K562 (cell line): ENCODE results near the gene ABT1. TPM values are rescaled to one million over a fixed set of nuclear protein-coding genes. Genes with fewer than 3 reads are reported as not detected.

Experiments
- CC2D1A ChIP-seq: fragments of 450-650 bp; IDR thresholded peaks from 2 replicates; pipeline ENCODE4 v1.6.1; 2017; ENCODE audit warnings: mild to moderate bottlenecking
- E2F4 ChIP-seq: sonication (generic); formaldehyde crosslinking; IDR thresholded peaks from 2 replicates; pipeline ENCODE4 v1.8.0; 2022; ENCODE audit warnings: mild to moderate bottlenecking, low read depth, missing genetic modification reagents
- KLF16 ChIP-seq: IDR thresholded peaks from 2 replicates; pipeline ENCODE4 v1.6.1; 2016; ENCODE audit warnings: antibody characterized with exemption
- MEF2A ChIP-seq: IDR thresholded peaks from 2 replicates; pipeline ENCODE4 v1.6.1; 2011; ENCODE audit warnings: low read depth, mild to moderate bottlenecking, low read length, moderate library complexity; ENCODE audit not compliant: control insufficient read depth
- SREBF1 ChIP-seq: fragments of 150-350 bp; IDR thresholded peaks from 2 replicates; pipeline ENCODE4 v1.6.1; 2014; ENCODE audit warnings: antibody characterized with exemption, low read depth, low read length, borderline replicate concordance
- SRSF3 ChIP-seq: fragments of 200-400 bp; formaldehyde crosslinking; IDR thresholded peaks from 2 replicates; pipeline ENCODE4 v1.6.1; 2016; ENCODE audit warnings: mild to moderate bottlenecking, low read length, moderate library complexity; ENCODE audit not compliant: insufficient read depth
- TAF15 ChIP-seq: fragments of 200-400 bp; formaldehyde crosslinking; IDR thresholded peaks from 2 replicates; pipeline ENCODE4 v1.6.1; 2017; ENCODE audit warnings: mild to moderate bottlenecking, low read depth, low read length, moderate library complexity
- TEAD1 ChIP-seq, 2 experiments: fragments of 450-650 bp in 1 of 2; sonication (generic) in 1 of 2; formaldehyde crosslinking; IDR thresholded peaks; 2 replicates each; pipeline versions ENCODE4 v1.4.0 to v1.8.0; 2020 to 2022; ENCODE audit warnings: mild to moderate bottlenecking in 2 of 2, missing genetic modification reagents in 1 of 2
- TGIF2 ChIP-seq: sonication (generic); formaldehyde crosslinking; IDR thresholded peaks from 2 replicates; pipeline ENCODE4 v1.8.1; 2022; ENCODE audit warnings: mild to moderate bottlenecking, missing genetic modification reagents, moderate library complexity
- ZNF174 ChIP-seq: fragments of 250-450 bp; sonication (Bioruptor Pico); IDR thresholded peaks from 2 replicates; pipeline ENCODE4 v1.4.0; 2020; ENCODE audit warnings: mild to moderate bottlenecking
- ZNF561 ChIP-seq: fragments of 450-650 bp; formaldehyde crosslinking; conservative IDR thresholded peaks from 2 replicates; pipeline ENCODE4 v1.4.0; 2020; ENCODE audit warnings: mild to moderate bottlenecking, moderate library complexity
- ZNF668 ChIP-seq: fragments of 250-450 bp; sonication (Bioruptor Pico); IDR thresholded peaks from 2 replicates; pipeline ENCODE4 v1.8.0; 2022; ENCODE audit warnings: mild to moderate bottlenecking, inconsistent platforms
- ZNF740 ChIP-seq, 3 experiments: fragments of 200-800 bp in 1 of 3; sonication (Bioruptor generic) in 1 of 3; sonication (generic) in 1 of 3; formaldehyde crosslinking in 1 of 3; IDR thresholded peaks; 2 replicates each; pipeline versions ENCODE4 v1.6.1 to v1.8.0; 2016 to 2022; ENCODE audit warnings: mild to moderate bottlenecking in 2 of 3, missing compliant biosample characterization in 2 of 3, missing genetic modification characterization in 2 of 3, missing genetic modification reagents in 1 of 3
- ZNF778 ChIP-seq: fragments of 450-650 bp; formaldehyde crosslinking; IDR thresholded peaks from 2 replicates; pipeline ENCODE4 v1.4.0; 2020; ENCODE audit warnings: mild to moderate bottlenecking, moderate library complexity
- ZNF780A ChIP-seq: fragments of 250-450 bp; sonication (Bioruptor Pico); IDR thresholded peaks from 2 replicates; pipeline ENCODE4 v1.5.0; 2021; ENCODE audit warnings: mild to moderate bottlenecking
- ZNF785 ChIP-seq: fragments of 250-450 bp; sonication (Bioruptor Pico); IDR thresholded peaks from 2 replicates; pipeline ENCODE4 v1.4.0; 2020; ENCODE audit warnings: mild to moderate bottlenecking
- polyA plus RNA-seq, 8 experiments: library from polyadenylated mRNA; depleted of rRNA in 4 of 8; stranded (reverse) in 5 of 8; unstranded in 3 of 8; fragments of >200 nt; fragmentation: Nextera tagmentation in 2 of 8; fragmentation: Illumina TruSeq in 1 of 8; extraction: Ambion mirVana in 2 of 8; extraction: Trizol in 1 of 8; gene quantifications; 2 replicates each; pipeline versions ENCODE4 v1.2.1 to v1.2.3, GENCODE V29; 2011 to 2014; ENCODE audit warnings: inconsistent platforms in 1 of 8, missing spikeins in 1 of 8
- total RNA-seq, 7 experiments: library from RNA; depleted of rRNA in 6 of 7; stranded (reverse); fragments of >200 nt in 6 of 7; fragmentation: Illumina TruSeq in 2 of 7; extraction: Trizol in 2 of 7; gene quantifications; 2 replicates each; pipeline versions ENCODE4 v1.2.1 to v1.2.3, GENCODE V29; 2011 to 2021; ENCODE audit warnings: low replicate concordance in 1 of 7
- TF ChIP-seq, protein P1 (sequence below): fragments of 250-450 bp; sonication (Bioruptor Pico); IDR thresholded peaks from 2 replicates; pipeline ENCODE4 v1.8.0; 2021; ENCODE audit warnings: moderate library complexity, mild to moderate bottlenecking, inconsistent platforms

Gene ABT1
- total and polyA plus RNA-seq, 9 of the 15 experiments (the other 6 are each of a cell fraction or from before 2014, with no cell fraction given): 8.8 to 52.7 (median 40.7) TPM

GRCh38 chr6:26571592-26572296 is 25.0 kb upstream of the ABT1 start (continued):
- TF ChIP-seq ZNF740 (CRISPR knock-in tag; IDR thresholded peaks at IDR 0.05) (peak; percentile 58; the same call in 1 of the 2 replicates), ZNF740 (tag; IDR thresholded peaks at IDR 0.05) (no peak), ZNF778 (no peak), TEAD1 (CRISPR knock-in tag; IDR thresholded peaks at IDR 0.05) (peak; percentile 70 to 84; a peak in 3 of 4 replicates), ZNF561 (CRISPR knock-in tag) (no peak), E2F4 (CRISPR knock-in tag) (no peak), SREBF1 (peak; percentile 84; the same call in 1 of the 2 replicates), ZNF174 (CRISPR knock-in tag) (0 out of 2 replicates have a peak, but pooled peaks have one; percentile 77), TGIF2 (CRISPR knock-in tag) (no peak; the same call in 1 of the 2 replicates), SRSF3 (no peak), TAF15 (no peak), CC2D1A (no peak), ZNF780A (CRISPR knock-in tag) (no peak), MEF2A (peak; percentile 55), ZNF785 (CRISPR knock-in tag) (no peak), KLF16 (0 out of 2 replicates have a peak, but pooled peaks have one; percentile 19), ZNF668 (CRISPR knock-in tag) (no peak)
- TF ChIP-seq, protein P1, sequence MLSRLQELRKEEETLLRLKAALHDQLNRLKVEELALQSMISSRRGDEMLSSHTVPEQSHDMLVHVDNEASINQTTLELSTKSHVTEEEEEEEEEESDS: no peak
